Spleen (tissue), 11 donors: ENCODE results near the gene DNTT. TPM values are rescaled to one million over a fixed set of nuclear protein-coding genes. Genes with fewer than 3 reads are reported as not detected.

ENCODE experiments used
- DNase-seq: peaks from one replicate; pipeline ENCODE4 v3.0.0-alpha.2; 2020
- H3K27ac ChIP-seq, 8 donors: fragments of 200-600 bp; sonication (generic) in 7 of 8; 1 replicate in 4 of 8; 2 replicates in 4 of 8; pipeline versions ENCODE4 v1.5.0 to v1.8.0; 2016 to 2021; ENCODE audit warnings: inconsistent platforms in 4 of 8, mild to moderate bottlenecking in 4 of 8, moderate library complexity in 1 of 8
- H3K27me3 ChIP-seq, 7 donors: fragments of 200-600 bp; sonication (generic) in 6 of 7; replicated peaks in 1 of 7; 1 replicate in 4 of 7; 2 replicates in 3 of 7; pipeline versions ENCODE4 v1.5.0 to v1.8.0; 2016 to 2021; ENCODE audit warnings: inconsistent platforms in 3 of 7, mild to moderate bottlenecking in 1 of 7
- H3K36me3 ChIP-seq, 6 donors: fragments of 200-600 bp; sonication (generic) in 5 of 6; 1 replicate in 4 of 6; 2 replicates in 2 of 6; pipeline versions ENCODE4 v1.5.0 to v1.8.0; 2016 to 2021; ENCODE audit warnings: inconsistent platforms in 2 of 6
- H3K4me1 ChIP-seq, 6 donors: fragments of 200-600 bp; sonication (generic) in 5 of 6; 1 replicate in 3 of 6; 2 replicates in 3 of 6; pipeline versions ENCODE4 v1.5.0 to v1.8.0; 2016 to 2021; ENCODE audit warnings: inconsistent platforms in 3 of 6
- H3K4me3 ChIP-seq, 8 donors: fragments of 200-600 bp; sonication (generic) in 7 of 8; 1 replicate in 4 of 8; 2 replicates in 4 of 8; pipeline versions ENCODE4 v1.5.0 to v1.8.0; 2016 to 2021; ENCODE audit warnings: inconsistent platforms in 4 of 8, mild to moderate bottlenecking in 4 of 8, moderate library complexity in 2 of 8
- H3K9me3 ChIP-seq, 8 donors: fragments of 200-600 bp; sonication (generic) in 7 of 8; 1 replicate in 4 of 8; 2 replicates in 4 of 8; pipeline versions ENCODE4 v1.5.0 to v1.8.0; 2016 to 2021; ENCODE audit warnings: inconsistent platforms in 4 of 8
- CTCF ChIP-seq, 11 experiments: fragments of 200-600 bp in 7 of 11; fragments of 450-650 bp in 4 of 11; sonication (generic) in 4 of 11; IDR thresholded peaks in 8 of 11; conservative IDR thresholded peaks in 3 of 11; 1 replicate in 7 of 11; 2 replicates in 4 of 11; pipeline versions ENCODE4 v1.4.0 to v1.8.0; 2016 to 2021; ENCODE audit warnings: antibody characterized with exemption in 11 of 11, inconsistent platforms in 4 of 11, mild to moderate bottlenecking in 1 of 11
- POLR2A ChIP-seq, 3 donors: fragments of 450-650 bp; IDR thresholded peaks; one replicate each; pipeline ENCODE4 v1.5.1; 2017; ENCODE audit warnings: antibody characterized with exemption in 3 of 3, mild to moderate bottlenecking in 1 of 3
- POLR2AphosphoS5 ChIP-seq, 3 donors: sonication (generic); formaldehyde crosslinking; IDR thresholded peaks; one replicate each; pipeline ENCODE4 v1.5.1; 2017; ENCODE audit warnings: antibody characterized with exemption in 3 of 3
- WGBS, 5 donors: extraction: QIAGEN DNeasy Blood & Tissue Kit in 3 of 5; methylation state at CpG; one replicate each; pipeline versions ENCODE4 v1.1.5 to v1.1.7; 2013 to 2018; 5-methylcytosine and 5-hydroxymethylcytosine counted together
- intact Hi-C: fragments of 100-400 bp; cut with DNase I; formaldehyde crosslinking; loops from one replicate; pipeline ENCODE4 v1.15.0; 2023; ENCODE audit warnings: low total_unique reads
- polyA plus RNA-seq, 3 donors: library from polyadenylated mRNA; stranded (reverse); fragments of 200-250 nt; gene quantifications; one replicate each; pipeline ENCODE4 v1.2.1, GENCODE V29; 2013
- total RNA-seq, 7 donors: library from RNA; depleted of rRNA in 3 of 7; stranded (reverse); fragments of >200 nt in 3 of 7; fragmentation: NEBNext Ultra II Directional in 4 of 7; extraction: Animal tissue kit (Norgen Biotek cat#: 25700) in 4 of 7; gene quantifications; one replicate each; pipeline versions ENCODE4 v1.1.0 to v1.2.1, GENCODE V29; 2016 to 2021
- donor health status: healthy with polysubstance abuse.
- donor health status: DM: no; HTN: no; CAD: no; lungs with moderate emphysema.
- donor health status: DM: no; HTN: no; CAD: no.
- donor health status: Bipolar disorder and iron deficiency.
- donor health status: healthy.
- donor health status: DM: no; HTN: no; CAD: no.
- donor health status: DM: yes; HTN: yes; CAD: no.

The DNTT gene
- total and polyA plus RNA-seq, 10 donors: 0.08 to 0.59 TPM; not detected in 8

GRCh38 chr10:96281444-96282029 lies 22.7 kb upstream of the DNTT start:
- TF ChIP-seq CTCF (IDR thresholded peaks at IDR 0.05 in 8 of 11, conservative IDR thresholded peaks at IDR 0.05 in 3 of 11) (no peak), POLR2A (IDR thresholded peaks at IDR 0.05) (no peak), POLR2AphosphoS5 (IDR thresholded peaks at IDR 0.05) (no peak)
- Histone ChIP-seq H3K4me1 (peaks cover 0 to 25% (median 3%) of the 10 kb centered on the region in 6 donors), H3K27ac (no peak overlapping the region), H3K27me3 (no peaks in the 10 kb centered on the region), H3K9me3 (no peaks in the 10 kb centered on the region), H3K4me3 (no peak overlapping the region), H3K36me3 (no peaks in the 10 kb centered on the region)
- 89 to 97% (median 93%) methylated on average over 3 of the region's 3 CpGs for WGBS, 5 donors
- intact Hi-C loops: no loop called here
- DNase-seq: no peak

- H3K4me1 ChIP-seq: peaks cover 0 to 38% (median 19%) of the 10 kb centered on the region in 6 donors
- intact Hi-C loops: no loop called here
- no peaks in the 10 kb centered on the region for H3K27me3 ChIP-seq
- no peak for TF ChIP-seq CTCF (IDR thresholded peaks at IDR 0.05 in 8 of 11, conservative IDR thresholded peaks at IDR 0.05 in 3 of 11)
- no peak for TF ChIP-seq POLR2A (IDR thresholded peaks at IDR 0.05)
- TF ChIP-seq POLR2AphosphoS5 (IDR thresholded peaks at IDR 0.05): no peak
- 60 to 76% (median 65%) methylated on average over 2 of the region's 2 CpGs for WGBS, 5 donors
- H3K9me3 ChIP-seq: no peaks in the 10 kb centered on the region
- no peaks in the 10 kb centered on the region for H3K36me3 ChIP-seq
- H3K4me3 ChIP-seq: no peak overlapping the region
- no peak for DNase-seq
- H3K27ac ChIP-seq: peak overlapping the region in 4 of 8 donors; percentile 10 to 33 (median 19)
Measured at GRCh38 chr10:96283351-96283750, 20.9 kb upstream of the DNTT start.

- H3K4me1 ChIP-seq: peaks cover 2 to 42% (median 23%) of the 10 kb centered on the region in 6 donors
- WGBS, 5 donors: 75 to 83% (median 79%) methylated on average over 6 of the region's 6 CpGs
- H3K4me3 ChIP-seq: no peak overlapping the region
- no peaks in the 10 kb centered on the region for H3K9me3 ChIP-seq
- H3K36me3 ChIP-seq: no peaks in the 10 kb centered on the region
- intact Hi-C loops: no loop called here
- no peak for TF ChIP-seq POLR2AphosphoS5 (IDR thresholded peaks at IDR 0.05)
- no peak for TF ChIP-seq CTCF (IDR thresholded peaks at IDR 0.05 in 8 of 11, conservative IDR thresholded peaks at IDR 0.05 in 3 of 11)
- no peak for TF ChIP-seq POLR2A (IDR thresholded peaks at IDR 0.05)
- no peaks in the 10 kb centered on the region for H3K27me3 ChIP-seq
- peak overlapping the region in 4 of 8 donors; percentile 10 to 33 (median 19) for H3K27ac ChIP-seq
- DNase-seq: no peak
Measured at GRCh38 chr10:96283756-96284155, 20.5 kb upstream of the DNTT start.

GRCh38 chr10:96285331-96285752 lies 18.9 kb upstream of the DNTT start:
- WGBS, 5 donors: 81 to 91% (median 87%) methylated on average over 8 of the region's 8 CpGs
- TF ChIP-seq POLR2AphosphoS5 (IDR thresholded peaks at IDR 0.05) (no peak), POLR2A (IDR thresholded peaks at IDR 0.05) (no peak), CTCF (IDR thresholded peaks at IDR 0.05 in 8 of 11, conservative IDR thresholded peaks at IDR 0.05 in 3 of 11) (no peak)
- Histone ChIP-seq H3K4me1 (peaks cover 13 to 51% (median 32%) of the 10 kb centered on the region in 6 donors), H3K4me3 (no peak overlapping the region), H3K36me3 (no peaks in the 10 kb centered on the region), H3K27ac (peak overlapping the region in 2 of 8 donors; percentile 17 to 86), H3K9me3 (no peaks in the 10 kb centered on the region), H3K27me3 (no peaks in the 10 kb centered on the region)
- DNase-seq: no peak
- intact Hi-C loops: no loop called here
